ENCODE results near the gene ASB3.
"Not testable (repeated sequence)": the region's sequence is repeated elsewhere in the genome, so short reads cannot be mapped to it uniquely, and the experiment has no call there.

The ASB3 gene

GRCh38 chr2:53780056-53780455 lies 6.7 kb downstream of the ASB3 start:
- ATAC-seq (replicated peaks; ENCODE audit: extremely low read depth, poor library complexity, severe bottlenecking) (no peak), DNase-seq (ENCODE audit: low spot score in 2 of 2) (no peak)
- Mint-ChIP-seq H3K4me3 (no peak overlapping the region), H3K27ac (ENCODE audit: low read depth) (no peak overlapping the region), H3K4me1 (peaks cover 33% of the 10 kb centered on the region), H3K27me3 (no peaks in the 10 kb centered on the region), H3K9me3 (no peaks in the 10 kb centered on the region), H3K36me3 (ENCODE audit: insufficient read depth) (peaks cover 18% of the 10 kb centered on the region)

GRCh38 chr2:53778536-53779162 lies 8.1 kb downstream of the ASB3 start:
- H3K9me3 Mint-ChIP-seq = no peaks in the 10 kb centered on the region
- DNase-seq (ENCODE audit: low spot score in 2 of 2) = no peak
- no peak overlapping the region for H3K27ac Mint-ChIP-seq (ENCODE audit: low read depth)
- H3K4me1 Mint-ChIP-seq = peaks cover 22% of the 10 kb centered on the region
- no peaks in the 10 kb centered on the region for H3K27me3 Mint-ChIP-seq
- H3K4me3 Mint-ChIP-seq = no peak overlapping the region
- ATAC-seq (replicated peaks; ENCODE audit: extremely low read depth, poor library complexity, severe bottlenecking) = no peak
- peaks cover 20% of the 10 kb centered on the region for H3K36me3 Mint-ChIP-seq (ENCODE audit: insufficient read depth)

- no peaks in the 10 kb centered on the region for H3K9me3 Mint-ChIP-seq
- DNase-seq (ENCODE audit: low spot score in 2 of 2) (no peak), ATAC-seq (replicated peaks; ENCODE audit: extremely low read depth, poor library complexity, severe bottlenecking) (no peak)
- H3K27me3 Mint-ChIP-seq = no peaks in the 10 kb centered on the region
- peaks cover 22% of the 10 kb centered on the region for H3K4me1 Mint-ChIP-seq
- H3K27ac Mint-ChIP-seq (ENCODE audit: low read depth) = peak overlapping the region; percentile 41
- H3K4me3 Mint-ChIP-seq = no peak overlapping the region
- peaks cover 14% of the 10 kb centered on the region for H3K36me3 Mint-ChIP-seq (ENCODE audit: insufficient read depth)
These were observed 9.6 kb downstream of the ASB3 start for GRCh38 chr2:53777134-53777533.

GRCh38 chr2:53770264-53770663 lies 16.5 kb downstream of the ASB3 start:
- Mint-ChIP-seq H3K27ac (ENCODE audit: low read depth) (no peak overlapping the region), H3K4me3 (no peak overlapping the region), H3K4me1 (peaks cover 11% of the 10 kb centered on the region), H3K9me3 (no peaks in the 10 kb centered on the region), H3K27me3 (no peaks in the 10 kb centered on the region), H3K36me3 (ENCODE audit: insufficient read depth) (peaks cover 12% of the 10 kb centered on the region)
- ATAC-seq (replicated peaks; ENCODE audit: extremely low read depth, poor library complexity, severe bottlenecking) = no peak
- no peak for DNase-seq (ENCODE audit: low spot score in 2 of 2)

- no peak overlapping the region for H3K4me3 Mint-ChIP-seq
- no peaks in the 10 kb centered on the region for H3K9me3 Mint-ChIP-seq
- peaks cover 14% of the 10 kb centered on the region for H3K36me3 Mint-ChIP-seq (ENCODE audit: insufficient read depth)
- H3K4me1 Mint-ChIP-seq = peaks cover 11% of the 10 kb centered on the region
- no peak overlapping the region for H3K27ac Mint-ChIP-seq (ENCODE audit: low read depth)
- no peaks in the 10 kb centered on the region for H3K27me3 Mint-ChIP-seq
- no peak for DNase-seq (ENCODE audit: low spot score in 2 of 2)
- no peak for ATAC-seq (replicated peaks; ENCODE audit: extremely low read depth, poor library complexity, severe bottlenecking)
These were observed 17.3 kb downstream of the ASB3 start for GRCh38 chr2:53769318-53769945.

- ATAC-seq (replicated peaks; ENCODE audit: extremely low read depth, poor library complexity, severe bottlenecking) (peak; percentile 75), DNase-seq (ENCODE audit: low spot score in 2 of 2) (no peak)
- no peaks in the 10 kb centered on the region for H3K9me3 Mint-ChIP-seq
- H3K27me3 Mint-ChIP-seq = no peaks in the 10 kb centered on the region
- peaks cover 18% of the 10 kb centered on the region for H3K36me3 Mint-ChIP-seq (ENCODE audit: insufficient read depth)
- peaks cover 11% of the 10 kb centered on the region for H3K4me1 Mint-ChIP-seq
- H3K27ac Mint-ChIP-seq (ENCODE audit: low read depth) = peak overlapping the region; percentile 92
- peak overlapping the region; percentile 94 for H3K4me3 Mint-ChIP-seq
These were observed 18.6 kb downstream of the ASB3 start for GRCh38 chr2:53768242-53768542.

GRCh38 chr2:53767405-53768241 lies 19.1 kb downstream of the ASB3 start, which contains the start of gene CHAC2:
CHAC2 (plus strand) TSS chr2:53767804; CDS start chr2:53767887, 83 bp downstream.
- Mint-ChIP-seq H3K9me3 (no peaks in the 10 kb centered on the region), H3K4me3 (peak within 1 kb of the TSS; percentile 94), H3K36me3 (ENCODE audit: insufficient read depth) (peaks cover 19% of the 10 kb centered on the region), H3K4me1 (peaks cover 11% of the 10 kb centered on the region), H3K27me3 (no peaks in the 10 kb centered on the region), H3K27ac (ENCODE audit: low read depth) (peak within 1 kb of the TSS; percentile 92)
- peak; percentile 67 to 71 for DNase-seq (ENCODE audit: low spot score in 2 of 2)
- peak; percentile 91 for ATAC-seq (replicated peaks; ENCODE audit: extremely low read depth, poor library complexity, severe bottlenecking)

- Mint-ChIP-seq H3K36me3 (ENCODE audit: insufficient read depth) (peaks cover 22% of the 10 kb centered on the region), H3K4me3 (no peak overlapping the region), H3K27ac (ENCODE audit: low read depth) (no peak overlapping the region), H3K4me1 (peaks cover 11% of the 10 kb centered on the region), H3K9me3 (no peaks in the 10 kb centered on the region), H3K27me3 (no peaks in the 10 kb centered on the region)
- ATAC-seq (replicated peaks; ENCODE audit: extremely low read depth, poor library complexity, severe bottlenecking) (no peak), DNase-seq (ENCODE audit: low spot score in 2 of 2) (no peak)
These were observed 21.0 kb downstream of the ASB3 start for GRCh38 chr2:53765767-53766166.

GRCh38 chr2:53757206-53757605 lies 29.5 kb downstream of the ASB3 start:
- not testable (repeated sequence) for H3K9me3 Mint-ChIP-seq; H3K27me3 Mint-ChIP-seq; H3K27ac Mint-ChIP-seq (ENCODE audit: low read depth); H3K4me3 Mint-ChIP-seq; H3K4me1 Mint-ChIP-seq; DNase-seq (ENCODE audit: low spot score in 2 of 2); ATAC-seq (replicated peaks; ENCODE audit: extremely low read depth, poor library complexity, severe bottlenecking)
- peaks cover 11% of the 10 kb centered on the region for H3K36me3 Mint-ChIP-seq (ENCODE audit: insufficient read depth)

- no peak overlapping the region for H3K27ac Mint-ChIP-seq (ENCODE audit: low read depth)
- peaks cover 7% of the 10 kb centered on the region for H3K4me1 Mint-ChIP-seq
- no peak overlapping the region for H3K4me3 Mint-ChIP-seq
- H3K27me3 Mint-ChIP-seq = no peaks in the 10 kb centered on the region
- H3K36me3 Mint-ChIP-seq (ENCODE audit: insufficient read depth) = peaks cover 11% of the 10 kb centered on the region
- H3K9me3 Mint-ChIP-seq = no peaks in the 10 kb centered on the region
- DNase-seq (ENCODE audit: low spot score in 2 of 2) (no peak), ATAC-seq (replicated peaks; ENCODE audit: extremely low read depth, poor library complexity, severe bottlenecking) (no peak)
These were observed 30.1 kb downstream of the ASB3 start for GRCh38 chr2:53756644-53757043.

GRCh38 chr2:53755121-53755520 lies 31.6 kb downstream of the ASB3 start:
- Mint-ChIP-seq H3K4me1 (peaks cover 9% of the 10 kb centered on the region), H3K36me3 (ENCODE audit: insufficient read depth) (peaks cover 7% of the 10 kb centered on the region), H3K9me3 (no peaks in the 10 kb centered on the region), H3K27ac (ENCODE audit: low read depth) (no peak overlapping the region), H3K27me3 (no peaks in the 10 kb centered on the region), H3K4me3 (no peak overlapping the region)
- DNase-seq (ENCODE audit: low spot score in 2 of 2) (no peak), ATAC-seq (replicated peaks; ENCODE audit: extremely low read depth, poor library complexity, severe bottlenecking) (no peak)

- peaks cover 7% of the 10 kb centered on the region for H3K36me3 Mint-ChIP-seq (ENCODE audit: insufficient read depth)
- H3K27ac Mint-ChIP-seq (ENCODE audit: low read depth) = no peak overlapping the region
- peaks cover 5% of the 10 kb centered on the region for H3K4me1 Mint-ChIP-seq
- no peaks in the 10 kb centered on the region for H3K9me3 Mint-ChIP-seq
- DNase-seq (ENCODE audit: low spot score in 2 of 2) (no peak), ATAC-seq (replicated peaks; ENCODE audit: extremely low read depth, poor library complexity, severe bottlenecking) (no peak)
- no peak overlapping the region for H3K4me3 Mint-ChIP-seq
- H3K27me3 Mint-ChIP-seq = no peaks in the 10 kb centered on the region
These were observed 33.7 kb downstream of the ASB3 start for GRCh38 chr2:53753041-53753440.

- H3K27me3 Mint-ChIP-seq = no peaks in the 10 kb centered on the region
- H3K27ac Mint-ChIP-seq (ENCODE audit: low read depth) = no peak overlapping the region
- no peak for DNase-seq (ENCODE audit: low spot score in 2 of 2)
- ATAC-seq (replicated peaks; ENCODE audit: extremely low read depth, poor library complexity, severe bottlenecking) = no peak
- no peak overlapping the region for H3K4me3 Mint-ChIP-seq
- H3K9me3 Mint-ChIP-seq = no peaks in the 10 kb centered on the region
- H3K4me1 Mint-ChIP-seq = peaks cover 5% of the 10 kb centered on the region
- H3K36me3 Mint-ChIP-seq (ENCODE audit: insufficient read depth) = peaks cover 10% of the 10 kb centered on the region
These were observed 34.4 kb downstream of the ASB3 start for GRCh38 chr2:53752385-53752784.
